Hepatocyte (in vitro differentiated cells): ENCODE measurements around the gene RRH. TPM values are rescaled to one million over a fixed set of nuclear protein-coding genes. Genes with fewer than 3 reads are reported as not detected.

Source experiments
- DNase-seq: peaks from one replicate; pipeline ENCODE4 v3.0.0-alpha.2; 2016; ENCODE audit warnings: low spot score
- H2AFZ ChIP-seq: fragments of 200-600 bp; sonication (generic); 2 replicates; pipeline ENCODE4 v1.6.0; 2016; ENCODE audit warnings: antibody characterized with exemption, mild to moderate bottlenecking
- H3K27ac ChIP-seq: fragments of 200-600 bp; sonication (generic); 2 replicates; pipeline ENCODE4 v1.5.1; 2016; ENCODE audit warnings: mild to moderate bottlenecking
- H3K27me3 ChIP-seq: fragments of 200-600 bp; sonication (generic); 2 replicates; pipeline ENCODE4 v1.6.1; 2016
- H3K36me3 ChIP-seq: fragments of 200-600 bp; sonication (generic); replicated peaks from 2 replicates; pipeline ENCODE4 v1.5.1; 2016; ENCODE audit warnings: low read depth; ENCODE audit not compliant: insufficient read depth
- H3K4me1 ChIP-seq: fragments of 200-600 bp; sonication (generic); 2 replicates; pipeline ENCODE4 v1.5.1; 2016; ENCODE audit warnings: mild to moderate bottlenecking, moderate library complexity; ENCODE audit not compliant: insufficient read depth
- H3K4me2 ChIP-seq: fragments of 200-600 bp; sonication (generic); 2 replicates; pipeline ENCODE4 v1.6.0; 2016
- H3K4me3 ChIP-seq: fragments of 200-600 bp; sonication (generic); 2 replicates; pipeline ENCODE4 v1.5.1; 2016; ENCODE audit warnings: mild to moderate bottlenecking
- H3K79me2 ChIP-seq: fragments of 200-600 bp; sonication (generic); 2 replicates; pipeline ENCODE4 v1.6.0; 2017; ENCODE audit warnings: mild to moderate bottlenecking
- H3K9me2 ChIP-seq: fragments of 200-600 bp; sonication (generic); replicated peaks from 2 replicates; pipeline ENCODE4 v1.6.0; 2017; ENCODE audit warnings: mild to moderate bottlenecking; ENCODE audit not compliant: insufficient read depth
- H3K9me3 ChIP-seq: fragments of 200-600 bp; sonication (generic); 2 replicates; pipeline ENCODE4 v1.5.1; 2016; ENCODE audit warnings: low read depth, mild to moderate bottlenecking
- H4K20me1 ChIP-seq: fragments of 200-600 bp; sonication (generic); 2 replicates; pipeline ENCODE4 v1.6.0; 2016; ENCODE audit warnings: mild to moderate bottlenecking; ENCODE audit not compliant: insufficient read depth, poor library complexity, severe bottlenecking
- EZH2 ChIP-seq: fragments of 200-600 bp; sonication (generic); IDR thresholded peaks from 2 replicates; pipeline ENCODE4 v1.6.1; 2016; ENCODE audit warnings: antibody characterized with exemption, mild to moderate bottlenecking, borderline replicate concordance
- EZH2phosphoT487 ChIP-seq: fragments of 200-600 bp; sonication (generic); IDR thresholded peaks from one replicate; pipeline ENCODE4 v1.6.1; 2018; ENCODE audit warnings: antibody characterized with exemption, mild to moderate bottlenecking, low read depth, moderate library complexity; ENCODE audit not compliant: unreplicated experiment, severe bottlenecking
- WGBS: methylation state at CpG from one replicate; pipeline ENCODE4 v1.1.6; 2016; ENCODE audit warnings: low lambda C conversion rate; ENCODE audit errors: missing lambda C conversion rate; 5-methylcytosine and 5-hydroxymethylcytosine counted together
- polyA plus RNA-seq: library from polyadenylated mRNA; unstranded; fragments of >200 nt; fragmentation: Nextera tagmentation; extraction: Ambion mirVana; gene quantifications from 2 replicates; pipeline ENCODE4 v1.2.1, GENCODE V29; 2016
- total RNA-seq: library from RNA; depleted of rRNA; stranded (reverse); fragments of >200 nt; gene quantifications from 2 replicates; pipeline ENCODE4 v1.2.3, GENCODE V29; 2014
- TF ChIP-seq, protein P1 (sequence below): fragments of 200-600 bp; sonication (generic); IDR thresholded peaks from 2 replicates; pipeline ENCODE4 v1.5.1; 2016; ENCODE audit warnings: antibody characterized with exemption, mild to moderate bottlenecking; ENCODE audit not compliant: poor library complexity

RRH gene
- total and polyA plus RNA-seq, 2 experiments from 2014 or later, result not detected

DNA sequence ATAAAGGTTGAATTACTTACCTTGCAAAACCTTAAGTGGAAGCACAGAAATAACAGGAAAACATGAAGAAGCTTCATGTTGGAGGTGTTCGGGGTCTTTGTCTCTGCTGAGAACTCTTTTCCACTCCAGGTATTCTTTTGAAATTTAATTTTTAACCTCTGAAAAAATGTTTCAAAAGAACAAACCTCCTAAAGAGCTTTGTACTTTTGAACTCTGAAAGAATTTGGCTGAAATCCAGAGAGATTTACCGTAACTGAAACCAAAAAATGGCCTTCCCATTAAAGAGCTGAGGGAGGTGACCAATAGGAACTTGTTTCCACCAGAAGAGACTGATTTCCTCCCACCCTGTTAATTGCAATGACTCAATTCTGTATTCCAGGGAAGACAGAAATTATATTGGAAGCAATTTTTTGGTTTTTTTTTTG lies 25.9 kb upstream of the RRH start, which contains the start of gene CFI:
CFI (minus strand) TSS at position 105 of the 425 bp plus-strand sequence; CDS start at position 77, 28 bp downstream.
- peak; percentile 64 for DNase-seq
- H2AFZ ChIP-seq, result peak within 1 kb of the TSS; percentile 36
- peak within 1 kb of the TSS; percentile 57 for H3K4me2 ChIP-seq
- H3K79me2 ChIP-seq, result peaks cover 21% of the 10 kb centered on the region
- H3K27ac ChIP-seq, result peak within 1 kb of the TSS; percentile 5
- H3K4me3 ChIP-seq, result peak within 1 kb of the TSS; percentile 12
- H4K20me1 ChIP-seq, result no peaks in the 10 kb centered on the region
- no peaks in the 10 kb centered on the region for H3K4me1 ChIP-seq
- H3K9me3 ChIP-seq, result no peaks in the 10 kb centered on the region
- WGBS, result 40% methylated on average over 2 of the region's 2 CpGs
- H3K36me3 ChIP-seq, result no peaks in the 10 kb centered on the region
- H3K9me2 ChIP-seq, result no peaks in the 10 kb centered on the region
- H3K27me3 ChIP-seq, result no peaks in the 10 kb centered on the region
- TF ChIP-seq EZH2, result no peak
- no peak for TF ChIP-seq EZH2phosphoT487
- TF ChIP-seq, protein P1, sequence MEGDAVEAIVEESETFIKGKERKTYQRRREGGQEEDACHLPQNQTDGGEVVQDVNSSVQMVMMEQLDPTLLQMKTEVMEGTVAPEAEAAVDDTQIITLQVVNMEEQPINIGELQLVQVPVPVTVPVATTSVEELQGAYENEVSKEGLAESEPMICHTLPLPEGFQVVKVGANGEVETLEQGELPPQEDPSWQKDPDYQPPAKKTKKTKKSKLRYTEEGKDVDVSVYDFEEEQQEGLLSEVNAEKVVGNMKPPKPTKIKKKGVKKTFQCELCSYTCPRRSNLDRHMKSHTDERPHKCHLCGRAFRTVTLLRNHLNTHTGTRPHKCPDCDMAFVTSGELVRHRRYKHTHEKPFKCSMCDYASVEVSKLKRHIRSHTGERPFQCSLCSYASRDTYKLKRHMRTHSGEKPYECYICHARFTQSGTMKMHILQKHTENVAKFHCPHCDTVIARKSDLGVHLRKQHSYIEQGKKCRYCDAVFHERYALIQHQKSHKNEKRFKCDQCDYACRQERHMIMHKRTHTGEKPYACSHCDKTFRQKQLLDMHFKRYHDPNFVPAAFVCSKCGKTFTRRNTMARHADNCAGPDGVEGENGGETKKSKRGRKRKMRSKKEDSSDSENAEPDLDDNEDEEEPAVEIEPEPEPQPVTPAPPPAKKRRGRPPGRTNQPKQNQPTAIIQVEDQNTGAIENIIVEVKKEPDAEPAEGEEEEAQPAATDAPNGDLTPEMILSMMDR, result no peak

- Histone ChIP-seq H3K27ac (no peak overlapping the region), H3K9me2 (no peaks in the 10 kb centered on the region), H3K36me3 (no peaks in the 10 kb centered on the region), H3K27me3 (no peaks in the 10 kb centered on the region), H3K4me3 (no peak overlapping the region), H4K20me1 (no peaks in the 10 kb centered on the region), H3K4me2 (no peak overlapping the region), H3K9me3 (no peaks in the 10 kb centered on the region), H3K79me2 (peaks cover 12% of the 10 kb centered on the region), H3K4me1 (no peaks in the 10 kb centered on the region), H2AFZ (no peak overlapping the region)
- TF ChIP-seq, protein P1, result peak; percentile 50
- no peak for TF ChIP-seq EZH2
- TF ChIP-seq EZH2phosphoT487, result no peak
- DNase-seq, result peak; percentile 60
- 24% methylated on average over 4 of the region's 4 CpGs for whole genome bisulfite sequencing
Observed at GRCh38 chr4:109803924-109804571, 23.7 kb upstream of the RRH start.

DNA sequence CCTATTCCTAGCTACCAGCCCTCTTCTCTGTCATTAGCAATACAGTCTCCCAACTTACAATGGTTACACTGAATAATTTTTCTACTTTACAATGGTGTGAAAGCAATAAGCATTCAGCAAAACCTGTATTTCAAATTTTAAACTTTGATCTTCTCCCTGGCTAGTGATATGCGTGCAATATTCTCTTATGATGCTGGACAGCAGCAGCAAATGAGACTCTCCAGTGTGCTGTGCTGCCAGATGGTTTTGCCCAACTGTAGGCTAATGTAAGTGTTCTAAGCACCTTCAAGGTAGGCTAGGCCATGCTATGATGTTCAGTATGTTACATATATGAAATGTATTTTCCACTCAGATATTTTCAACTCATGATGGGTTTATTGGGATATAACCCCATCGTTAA lies 18.1 kb upstream of the RRH start:
- H3K9me2 ChIP-seq, result no peaks in the 10 kb centered on the region
- 93% methylated on average over 2 of the region's 2 CpGs for whole genome bisulfite sequencing

More for the DNA sequence above, 18.1 kb upstream of the RRH start:
- H3K27me3 ChIP-seq, result no peaks in the 10 kb centered on the region
- no peak overlapping the region for H2AFZ ChIP-seq
- no peaks in the 10 kb centered on the region for H3K9me3 ChIP-seq
- H3K27ac ChIP-seq, result no peak overlapping the region
- no peak for TF ChIP-seq EZH2
- TF ChIP-seq, protein P1, result no peak
- TF ChIP-seq EZH2phosphoT487, result no peak
- no peaks in the 10 kb centered on the region for H3K4me1 ChIP-seq
- no peaks in the 10 kb centered on the region for H3K36me3 ChIP-seq
- H3K4me3 ChIP-seq, result no peak overlapping the region
- no peak overlapping the region for H3K4me2 ChIP-seq
- no peaks in the 10 kb centered on the region for H3K79me2 ChIP-seq
- no peak for DNase-seq
- H4K20me1 ChIP-seq, result no peaks in the 10 kb centered on the region
